Right hindlimb (tissue), 1 donor: ENCODE results near the gene TAS2R8.
"Not testable (repeated sequence)": the region's sequence is repeated elsewhere in the genome, so short reads cannot be mapped to it uniquely, and the experiment has no call there.

Source experiments
- DNase-seq: peaks from one replicate; pipeline ENCODE4 v3.0.0-alpha.2; 2018

The TAS2R8 gene, protein sequence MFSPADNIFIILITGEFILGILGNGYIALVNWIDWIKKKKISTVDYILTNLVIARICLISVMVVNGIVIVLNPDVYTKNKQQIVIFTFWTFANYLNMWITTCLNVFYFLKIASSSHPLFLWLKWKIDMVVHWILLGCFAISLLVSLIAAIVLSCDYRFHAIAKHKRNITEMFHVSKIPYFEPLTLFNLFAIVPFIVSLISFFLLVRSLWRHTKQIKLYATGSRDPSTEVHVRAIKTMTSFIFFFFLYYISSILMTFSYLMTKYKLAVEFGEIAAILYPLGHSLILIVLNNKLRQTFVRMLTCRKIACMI

DNA sequence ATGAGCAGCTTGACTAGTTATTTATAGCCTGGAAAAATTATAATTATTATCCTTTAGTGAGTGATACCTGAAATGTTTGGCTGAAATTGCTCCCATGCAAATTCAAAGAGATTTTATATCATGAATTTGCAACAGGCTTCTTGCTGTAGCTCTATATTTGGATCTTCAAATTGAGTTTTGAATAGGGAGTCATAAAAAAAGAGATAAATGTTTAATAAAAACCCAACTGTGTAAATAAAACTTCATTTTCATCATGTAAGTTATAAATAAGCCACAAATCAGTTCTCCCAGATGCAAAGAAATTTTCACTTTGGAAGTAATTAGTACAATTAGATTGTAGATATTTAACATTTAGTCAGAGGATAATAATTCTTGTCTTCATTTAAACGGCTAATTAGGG is at the start of gene TAS2R8:
Gene TAS2R8, minus strand, starts transcription at position 101 of the 400 bp plus-strand sequence. CDS start 306 bp downstream, outside the sequence.
- DNase-seq = no peak

DNA sequence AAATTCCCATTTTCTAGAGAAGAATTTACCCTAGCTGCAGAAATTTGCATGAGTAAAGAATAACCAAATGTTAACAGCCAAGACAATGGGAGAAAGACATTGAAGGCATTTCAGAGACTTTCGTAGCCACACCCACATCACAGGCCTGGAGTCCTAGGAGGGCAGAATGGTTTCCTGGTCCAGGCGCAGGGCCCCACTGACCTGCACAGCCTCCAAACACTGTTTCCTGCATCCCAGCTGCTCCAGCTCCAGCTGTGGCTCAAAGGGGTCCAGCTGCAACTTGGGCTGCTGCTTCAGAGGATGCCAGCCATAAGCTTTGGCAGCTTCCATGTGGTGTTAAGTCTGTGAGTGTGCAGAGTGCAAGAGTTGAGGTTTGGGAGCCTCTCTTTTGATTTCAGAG is 48.7 kb upstream of the TAS2R8 start:
- DNase-seq = no peak

DNA sequence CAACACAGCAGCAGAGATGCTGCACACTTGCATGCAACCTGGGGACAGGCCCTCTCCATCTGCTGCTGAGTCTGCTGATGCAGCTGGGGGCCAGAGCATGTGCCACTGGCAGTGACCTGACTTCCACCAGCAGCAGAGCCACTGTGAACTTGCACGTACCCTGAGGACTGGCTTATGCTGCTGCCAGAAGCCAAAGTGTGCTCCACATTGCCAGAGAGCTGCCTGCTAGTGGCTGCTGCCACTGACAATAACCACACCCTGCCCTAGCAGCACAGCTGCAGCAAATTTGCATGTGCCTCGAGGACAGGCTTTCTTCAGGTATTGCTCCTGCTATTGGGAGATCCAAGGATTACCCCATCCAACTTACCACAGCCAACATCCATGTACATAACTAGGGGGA is 46.7 kb upstream of the TAS2R8 start:
- DNase-seq = no peak

DNA sequence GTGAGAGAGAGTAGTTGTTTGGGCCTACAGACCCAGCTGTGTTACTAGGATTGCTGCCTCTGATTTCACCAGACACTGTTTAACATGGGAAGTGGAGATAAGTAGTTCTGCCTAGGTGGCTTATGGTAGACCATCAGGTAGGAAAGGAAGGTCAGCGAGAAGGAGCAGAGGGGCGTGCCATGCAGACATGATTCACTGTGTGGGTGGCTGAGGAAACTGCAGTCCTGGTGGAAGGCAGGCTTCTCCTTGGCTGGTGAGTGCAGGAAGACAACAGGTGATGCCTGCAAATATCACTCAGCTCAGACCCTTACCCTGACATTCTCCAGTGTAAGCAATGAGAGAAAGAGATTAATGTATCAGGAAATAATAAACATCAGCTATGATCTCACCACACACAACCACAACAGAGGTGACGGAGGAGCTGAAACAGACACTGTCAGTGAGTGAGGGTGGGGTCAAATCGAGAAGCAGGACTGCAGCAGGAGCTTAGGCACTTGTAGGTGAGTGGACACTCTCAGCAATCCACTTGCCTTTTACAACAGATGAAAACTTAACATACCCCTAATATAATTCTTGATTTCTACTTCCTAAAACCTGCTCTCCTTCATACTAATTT is 44.3 kb upstream of the TAS2R8 start:
- no peak for DNase-seq

DNA sequence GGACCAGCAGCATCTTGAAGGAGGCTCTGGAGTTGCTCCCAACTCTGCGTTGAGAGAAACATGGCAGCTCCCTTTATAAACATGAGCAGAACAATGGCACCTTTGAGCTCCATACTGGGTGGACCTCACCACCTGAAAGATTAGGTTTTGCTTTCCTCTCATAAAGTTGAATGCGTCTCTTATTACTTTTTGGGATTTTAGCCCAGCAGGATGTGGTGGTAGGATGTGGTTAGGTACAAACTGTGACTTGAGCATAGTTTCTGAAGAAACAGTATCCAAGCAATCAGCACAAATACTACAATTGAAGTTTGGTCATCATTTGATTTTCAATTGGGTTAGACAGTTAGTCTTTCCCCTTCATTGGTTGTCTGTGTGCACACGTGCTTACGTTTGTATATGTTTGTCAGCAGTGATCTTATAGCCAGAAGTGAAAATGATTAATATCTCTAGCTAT is 42.4 kb upstream of the TAS2R8 start, which contains the start of gene PRR4:
Gene PRR4, minus strand, starts transcription at position 51 of the 454 bp plus-strand sequence. Its CDS starts 38 bp downstream, at position 13.
- no peak for DNase-seq

DNA sequence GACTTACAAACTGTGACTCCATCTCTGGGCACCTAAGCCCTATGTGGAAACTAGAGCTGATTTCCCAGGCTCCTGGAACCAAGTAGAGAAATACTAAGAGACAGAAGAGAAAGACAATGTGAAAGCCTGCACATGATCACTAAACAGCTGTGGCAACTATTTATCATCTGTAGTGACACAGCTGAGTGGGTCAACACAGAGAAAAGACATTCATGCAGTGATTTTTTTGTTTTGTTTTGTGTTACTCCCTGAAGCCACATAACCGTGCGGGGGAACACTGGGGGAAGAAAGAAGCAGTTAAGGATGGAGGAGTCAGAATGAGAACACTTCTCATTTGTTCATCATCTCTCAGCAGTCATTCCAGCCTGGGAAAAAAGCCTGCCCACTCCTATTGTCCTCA is 40.7 kb upstream of the TAS2R8 start:
- DNase-seq = no peak

DNA sequence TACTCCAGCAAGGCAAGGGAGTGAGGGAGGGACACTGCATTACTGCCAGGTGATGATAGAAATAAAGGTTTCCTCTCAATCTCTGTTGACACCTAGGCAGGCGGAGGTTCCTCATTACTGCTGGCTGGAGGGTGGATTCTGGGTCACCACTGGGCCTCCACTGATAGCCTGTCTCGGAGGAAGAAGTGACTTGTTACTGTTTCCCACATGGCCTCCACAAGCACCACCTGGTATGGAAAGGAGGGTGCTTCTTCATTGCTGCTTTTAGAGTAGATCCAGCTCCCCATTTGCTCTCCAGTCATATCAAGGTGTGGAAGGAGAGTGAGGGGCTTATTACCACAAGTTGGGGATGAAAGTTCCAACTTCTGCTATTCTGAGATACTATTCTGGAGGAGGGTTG is 35.8 kb upstream of the TAS2R8 start:
- no peak for DNase-seq

DNA sequence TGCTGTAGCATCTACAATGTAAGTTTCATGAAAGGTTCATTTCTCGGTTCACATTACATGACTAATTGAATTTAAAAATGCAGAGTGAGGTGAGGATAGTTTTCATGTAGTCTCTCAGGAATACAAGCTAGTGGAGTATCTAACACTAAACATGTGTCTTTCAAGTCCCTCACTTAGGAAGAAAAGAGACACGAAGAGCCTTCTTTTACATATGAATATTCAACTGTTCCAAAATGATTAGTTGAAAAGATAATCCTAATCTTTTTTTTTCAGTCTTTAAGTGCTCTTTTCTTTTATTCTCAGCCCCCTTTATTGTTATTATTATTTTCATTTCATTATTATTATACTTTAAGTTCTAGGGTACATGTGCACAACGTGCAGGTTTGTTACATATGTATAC is 31.4 kb upstream of the TAS2R8 start:
- DNase-seq = no peak

DNA sequence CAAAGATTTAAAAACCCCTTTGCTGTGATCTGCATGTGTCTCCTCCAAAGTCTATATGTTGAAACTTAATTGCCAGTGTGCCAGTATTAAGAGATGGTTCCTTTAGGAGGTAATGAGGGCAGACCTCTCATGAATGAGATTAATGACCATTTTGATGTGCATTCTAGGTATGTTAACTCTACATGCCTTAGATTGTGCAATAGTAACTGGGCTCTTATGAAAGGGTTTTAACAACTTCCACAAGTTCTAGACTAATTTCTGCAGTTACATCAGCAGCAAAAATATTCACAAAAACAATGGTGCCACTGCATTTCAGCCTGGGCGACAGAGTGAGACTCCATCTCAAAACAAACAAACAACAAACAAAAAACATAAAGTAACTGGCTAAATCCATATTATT is 22.9 kb upstream of the TAS2R8 start:
- DNase-seq = no peak

DNA sequence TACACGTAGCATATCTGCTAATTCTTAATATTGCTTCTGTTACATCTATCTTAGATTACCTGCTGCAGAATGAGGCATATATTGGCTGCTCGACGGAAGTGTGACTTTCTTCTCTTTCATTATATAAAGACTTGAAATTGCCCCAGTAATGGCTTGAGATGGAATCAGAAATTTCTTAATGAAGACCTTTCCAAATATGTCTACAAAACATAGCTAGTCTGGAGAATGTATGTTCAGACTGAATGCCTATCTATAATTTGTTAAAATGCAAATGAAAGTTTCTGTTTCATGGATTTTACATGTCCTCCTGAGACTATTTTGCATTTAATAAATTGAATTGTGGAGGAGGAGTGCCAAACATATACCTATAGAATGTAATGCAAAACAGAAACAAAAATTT is 19.2 kb upstream of the TAS2R8 start, which contains the start of gene TAS2R10:
Gene TAS2R10, minus strand, starts transcription at position 101 of the 400 bp plus-strand sequence. Its CDS starts 89 bp downstream, at position 12.
- no peak for DNase-seq

DNA sequence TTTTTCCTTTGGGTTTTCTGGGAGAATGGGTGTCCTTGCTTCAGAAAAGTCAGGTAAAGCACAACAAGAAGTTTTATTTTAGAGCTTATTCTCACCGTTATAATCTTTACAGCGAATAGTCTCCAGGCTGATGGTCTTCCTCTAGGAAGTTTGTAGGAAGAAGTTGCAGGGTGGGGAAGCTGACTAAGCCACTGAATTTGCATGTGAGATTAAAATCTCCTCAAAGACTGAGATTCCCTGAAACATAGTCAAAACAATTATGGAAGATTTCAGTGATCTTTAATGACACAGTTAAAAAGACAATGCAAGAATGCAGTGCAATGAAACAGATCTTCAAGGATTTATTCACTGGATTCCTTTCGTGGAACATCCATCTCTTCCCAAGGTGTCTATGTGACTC is 17.9 kb upstream of the TAS2R8 start:
- no peak for DNase-seq

DNA sequence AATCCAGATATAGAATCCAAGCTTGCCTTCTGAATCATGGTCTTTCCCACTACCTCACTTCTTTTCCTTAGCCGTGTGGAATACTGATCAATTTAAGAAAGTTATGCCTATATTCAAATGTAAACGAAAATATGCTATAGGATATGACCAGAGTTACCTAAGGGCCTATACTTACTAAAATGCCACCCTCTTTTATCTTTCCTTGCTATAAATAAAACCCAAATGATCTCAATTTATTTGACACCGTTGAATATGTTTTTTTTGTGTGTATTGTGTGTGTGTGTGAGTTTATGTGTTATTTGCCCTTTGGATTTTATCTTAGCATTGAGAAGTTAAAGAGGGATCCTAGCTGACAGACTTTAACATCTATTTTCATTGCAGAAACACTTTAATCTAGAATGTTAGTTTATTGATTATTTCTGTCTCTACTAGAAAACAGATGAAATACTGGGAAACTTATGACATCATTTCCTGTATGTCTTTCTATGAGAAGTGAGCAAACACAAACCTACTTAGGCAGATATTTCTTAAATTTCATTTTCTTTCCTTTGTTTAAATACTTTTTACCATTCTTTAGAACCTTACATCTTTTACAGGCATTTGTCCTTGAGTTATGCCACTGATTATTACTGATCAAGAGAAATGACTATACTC is 4.9 kb upstream of the TAS2R8 start:
- no peak for DNase-seq

DNA sequence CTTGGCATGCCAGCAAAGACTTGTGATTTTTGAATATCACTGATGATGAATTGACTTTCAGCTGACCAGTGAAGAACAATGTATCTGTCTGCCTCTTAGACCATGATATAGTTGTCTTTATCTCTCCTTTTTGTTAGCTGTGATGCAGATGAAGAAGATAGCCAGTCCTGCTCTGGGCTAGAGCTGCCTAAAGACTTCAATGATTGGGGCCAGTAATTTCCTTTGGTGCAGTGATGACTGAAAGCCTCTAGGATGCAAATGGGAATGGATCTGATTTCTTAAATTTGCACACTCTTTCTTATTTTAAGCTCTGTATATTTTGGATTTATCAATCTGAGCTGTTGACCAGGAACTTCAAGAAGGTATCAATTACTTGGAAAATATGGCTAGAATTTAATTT is 3.0 kb upstream of the TAS2R8 start, which contains the start of gene TAS2R9:
Gene TAS2R9, minus strand, starts transcription at position 101 of the 400 bp plus-strand sequence. Its CDS starts 93 bp downstream, at position 8.
- DNase-seq = no peak

DNA sequence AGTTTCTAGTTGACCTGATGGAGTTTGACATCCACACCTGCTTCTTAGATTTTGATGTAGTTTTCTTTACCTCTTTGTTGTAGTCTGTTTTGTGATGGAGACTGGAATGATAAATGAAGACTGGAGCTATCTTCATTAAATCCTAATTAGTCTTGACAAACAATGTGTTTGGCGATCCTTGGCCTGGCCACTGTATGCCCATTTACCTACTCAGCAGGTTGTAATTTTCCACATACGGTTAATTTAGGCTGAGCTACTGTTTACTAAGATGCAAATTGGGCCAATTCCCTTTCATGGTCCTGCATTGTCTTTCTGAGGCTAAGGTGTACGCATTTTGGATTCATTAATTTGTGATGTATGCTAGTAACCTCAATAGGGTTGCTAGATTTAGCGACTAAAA is 4.5 kb downstream of the TAS2R8 start, which contains the start of gene TAS2R7:
Gene TAS2R7, minus strand, starts transcription at position 41 of the 400 bp plus-strand sequence. CDS start 57 bp downstream, outside the sequence.
- DNase-seq = no peak

DNA sequence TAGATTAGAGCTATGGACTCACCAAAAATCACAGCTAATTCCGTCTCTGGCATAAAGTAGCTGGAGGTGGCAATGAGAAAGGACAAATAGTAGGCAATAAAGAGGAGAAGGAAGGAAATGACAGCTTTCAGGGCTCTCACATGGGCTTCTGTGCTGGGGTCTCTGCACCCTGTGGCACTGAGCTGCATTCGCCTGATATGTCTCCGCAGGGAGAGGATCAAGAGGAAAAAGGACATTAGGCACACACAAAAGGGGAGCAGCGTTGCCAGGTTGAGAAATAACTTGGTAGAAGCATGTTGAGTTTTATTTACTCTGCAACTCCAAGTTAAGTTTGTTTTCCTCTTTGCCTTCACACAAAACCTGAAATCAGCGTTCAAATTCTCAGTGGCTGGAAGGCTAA is 5.3 kb downstream of the TAS2R8 start:
- no peak for DNase-seq

DNA sequence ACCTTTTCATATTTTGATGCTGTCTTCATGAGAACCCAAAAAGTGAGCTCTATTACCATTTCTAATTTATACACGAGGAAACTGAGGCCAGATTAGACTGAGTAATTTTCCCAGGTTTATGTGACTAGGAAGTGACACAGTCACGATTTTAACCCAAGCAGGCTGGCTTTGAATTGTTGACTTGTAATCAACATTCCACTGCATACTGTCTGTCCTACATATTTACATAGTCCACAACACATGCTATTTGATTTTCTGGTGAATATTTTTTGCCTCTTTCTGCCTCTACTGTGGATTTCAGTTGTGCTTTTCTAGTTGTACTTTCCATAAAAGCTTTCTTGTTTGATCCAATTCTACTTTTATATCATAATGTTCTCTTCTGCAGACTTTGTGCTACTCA is 12.9 kb downstream of the TAS2R8 start:
- no peak for DNase-seq

DNA sequence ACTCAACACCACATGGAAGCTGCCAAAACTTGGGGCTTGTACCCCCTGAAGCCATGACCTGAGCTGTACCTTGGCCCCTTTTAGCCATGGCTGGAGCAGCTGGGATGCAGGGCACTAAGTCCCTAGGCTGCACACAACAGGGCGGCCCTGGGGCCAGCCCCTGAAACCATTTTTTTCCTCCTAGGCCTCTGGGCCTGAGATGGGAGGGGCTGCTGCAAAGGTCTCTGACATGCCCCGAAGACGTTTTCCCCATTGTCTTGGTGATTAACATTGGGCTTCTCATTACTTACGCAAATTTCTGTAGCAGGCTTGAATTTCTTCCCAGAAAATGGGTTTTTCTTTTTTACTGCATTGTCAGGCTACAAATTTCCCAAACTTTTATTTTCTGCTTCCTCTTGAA is 15.3 kb downstream of the TAS2R8 start:
- not testable (repeated sequence) for DNase-seq

DNA sequence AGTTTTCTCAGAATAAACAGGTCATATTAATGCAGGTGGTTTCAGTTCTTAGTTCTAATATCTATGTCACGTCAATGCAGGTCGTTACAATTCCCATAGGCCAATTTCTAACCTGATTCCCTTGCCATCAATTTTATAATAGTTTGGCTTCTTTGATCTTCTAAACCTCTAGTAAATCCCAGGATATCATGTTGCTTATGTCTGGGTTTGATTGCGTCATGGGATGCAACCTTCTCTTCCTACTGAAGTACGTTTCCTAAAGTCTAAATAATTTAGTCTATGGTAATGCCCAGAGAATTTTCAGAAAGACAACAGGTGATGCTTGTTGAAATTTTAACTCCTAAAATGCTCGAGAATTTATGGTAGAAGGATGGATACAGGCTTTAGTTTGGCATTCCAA is 23.8 kb downstream of the TAS2R8 start:
- DNase-seq = no peak

DNA sequence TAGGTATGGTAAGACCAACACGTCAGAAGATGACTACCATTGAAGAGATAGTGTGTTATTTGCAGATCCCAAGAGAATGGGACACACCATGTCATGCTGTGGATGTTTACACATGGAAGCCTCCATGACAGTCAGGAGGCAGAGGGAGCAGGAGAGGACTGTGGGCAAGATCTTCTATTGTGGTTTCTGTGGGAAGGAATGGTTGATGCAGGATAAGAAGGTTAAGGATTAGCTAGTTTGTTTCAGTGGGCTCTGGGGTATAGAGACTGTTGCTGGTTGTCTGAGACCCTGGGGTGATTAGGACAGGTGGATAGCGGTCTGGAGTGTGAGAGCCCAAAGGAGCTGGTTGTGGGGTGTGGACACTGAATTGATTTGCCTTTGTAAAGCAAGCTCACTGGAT is 28.0 kb downstream of the TAS2R8 start:
- DNase-seq = no peak

DNA sequence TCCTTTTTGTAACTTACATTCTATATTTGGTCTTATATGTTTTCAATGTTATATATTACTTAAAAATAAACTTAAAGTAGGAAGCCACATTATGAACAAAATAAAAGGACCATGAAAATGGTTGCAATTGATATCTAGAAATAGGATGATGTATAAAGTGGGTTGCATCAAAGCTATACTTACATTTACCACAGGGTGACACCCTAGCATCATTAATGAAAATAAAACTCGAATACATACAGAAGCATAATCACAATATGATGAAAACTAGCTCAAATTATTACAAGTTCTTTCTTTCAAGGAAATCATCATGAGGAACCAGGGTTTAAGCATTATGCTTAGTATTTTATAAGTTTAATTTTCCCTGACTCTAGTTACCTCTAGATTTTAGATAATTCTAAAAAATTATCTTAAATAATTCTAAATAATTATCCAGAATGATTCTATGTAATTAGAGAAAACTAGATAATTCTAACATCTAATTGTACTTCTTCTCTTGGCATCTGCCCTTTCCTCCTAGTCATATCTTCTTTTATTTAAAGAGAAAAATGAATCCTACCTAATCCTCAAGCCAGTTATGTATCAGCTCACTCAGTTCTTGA is 35.9 kb downstream of the TAS2R8 start:
- DNase-seq = no peak

DNA sequence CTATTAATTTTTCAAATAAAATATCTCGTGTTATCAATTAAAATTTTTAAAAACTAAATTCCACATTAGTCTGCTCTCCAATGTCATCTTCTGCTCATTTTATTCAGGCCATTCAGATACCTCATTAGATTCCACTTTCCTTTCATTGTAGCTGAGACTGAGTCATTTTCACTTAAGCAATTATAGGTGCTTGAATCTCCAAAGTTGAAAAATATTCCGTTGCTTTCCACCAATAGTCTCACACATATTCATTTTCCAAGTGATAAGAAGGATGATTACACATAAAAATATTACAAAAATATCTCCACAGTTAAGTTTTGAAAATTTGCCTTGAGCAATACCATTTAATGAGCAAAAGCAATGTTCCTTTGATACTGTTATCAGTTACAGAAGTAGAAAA is 47.4 kb downstream of the TAS2R8 start:
- DNase-seq = no peak

DNA sequence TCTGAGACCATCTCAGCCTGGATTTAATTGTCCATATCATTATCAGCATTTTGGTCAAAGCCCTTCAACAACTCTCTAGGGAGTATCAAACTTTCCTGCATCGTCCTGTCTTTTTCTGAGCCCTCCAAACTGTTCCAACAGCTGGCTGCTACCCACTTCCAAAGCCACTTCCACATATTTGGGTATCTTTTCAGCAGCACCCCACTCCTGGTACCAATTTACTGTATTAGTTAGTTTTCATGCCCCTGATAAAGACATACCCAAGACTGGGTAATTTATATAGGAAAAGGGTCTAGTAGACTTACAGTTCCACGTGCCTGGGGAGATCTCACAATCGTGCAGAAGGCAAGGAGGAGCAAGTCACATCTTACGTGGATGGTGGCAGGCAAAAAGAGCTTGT is 50.9 kb downstream of the TAS2R8 start:
- no peak for DNase-seq
